ENCODE data around the gene SHISAL2B.
"Not testable (repeated sequence)": the region's sequence is repeated elsewhere in the genome, so short reads cannot be mapped to it uniquely, and the experiment has no call there.

- TF ChIP-seq POLR2A (IDR thresholded peaks at IDR 0.05); POLR2AphosphoS5 (IDR thresholded peaks at IDR 0.05; ENCODE audit: insufficient read depth in 1 of 2, low read depth in 1 of 2): not testable (repeated sequence)
Measured at GRCh38 chr5:64696414-64696813, 6.1 kb downstream of the SHISAL2B start.
